ENCODE measurements around the gene BOLA1.
"Not testable (repeated sequence)": the region's sequence is repeated elsewhere in the genome, so short reads cannot be mapped to it uniquely, and the experiment has no call there.

Gene BOLA1

GRCh38 chr1:149932474-149932873 is 33.1 kb downstream of the BOLA1 start:
- FAIRE-seq, result no peak

GRCh38 chr1:149933208-149933607 is 33.8 kb downstream of the BOLA1 start:
- no peak for FAIRE-seq

GRCh38 chr1:149934356-149934755 is 35.0 kb downstream of the BOLA1 start:
- no peak for FAIRE-seq

DNA sequence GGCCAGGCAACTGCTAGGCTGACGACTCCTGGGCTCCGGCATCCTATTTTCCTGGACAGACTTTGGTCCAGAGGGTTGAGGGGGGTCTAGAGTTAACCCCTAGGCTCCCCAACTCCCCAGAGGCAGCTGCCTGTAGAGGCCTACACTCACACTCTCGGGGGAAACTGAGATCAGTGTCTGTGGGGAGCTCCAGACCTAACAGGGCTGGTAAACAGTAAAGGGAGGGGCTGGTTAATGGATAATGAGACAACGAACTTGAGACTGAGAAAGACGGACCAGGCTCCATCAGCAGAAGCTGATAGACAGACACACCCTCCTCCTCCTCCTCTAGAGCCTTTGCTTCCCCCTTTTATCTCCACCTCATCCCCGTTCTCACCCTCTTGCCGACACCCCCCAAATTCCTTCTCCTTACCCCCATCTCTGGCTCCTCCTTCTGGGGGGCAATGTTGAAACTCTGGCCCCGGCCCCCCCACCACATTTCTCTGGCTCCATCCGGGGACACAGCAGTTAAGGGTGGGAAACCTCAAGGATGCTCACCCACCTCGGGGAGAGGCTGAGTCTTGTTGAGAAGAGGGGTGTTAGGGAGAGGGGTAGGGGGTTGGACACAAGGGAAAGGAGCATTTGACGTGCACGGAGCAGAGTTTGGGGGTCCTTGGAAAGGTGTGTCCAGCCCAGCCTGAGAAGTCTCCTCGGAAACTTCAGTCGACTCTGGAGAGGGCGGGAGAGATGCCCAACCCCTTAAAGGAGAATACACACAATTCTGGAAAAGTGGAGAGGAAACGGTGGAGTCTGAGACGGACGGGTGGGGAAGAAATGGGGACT is 37.0 kb downstream of the BOLA1 start, which contains the start of gene MTMR11:
Gene MTMR11, minus strand, starts transcription at position 710 of the 822 bp plus-strand sequence. Its CDS starts 232 bp downstream, at position 478.
- FAIRE-seq, result no peak

DNA sequence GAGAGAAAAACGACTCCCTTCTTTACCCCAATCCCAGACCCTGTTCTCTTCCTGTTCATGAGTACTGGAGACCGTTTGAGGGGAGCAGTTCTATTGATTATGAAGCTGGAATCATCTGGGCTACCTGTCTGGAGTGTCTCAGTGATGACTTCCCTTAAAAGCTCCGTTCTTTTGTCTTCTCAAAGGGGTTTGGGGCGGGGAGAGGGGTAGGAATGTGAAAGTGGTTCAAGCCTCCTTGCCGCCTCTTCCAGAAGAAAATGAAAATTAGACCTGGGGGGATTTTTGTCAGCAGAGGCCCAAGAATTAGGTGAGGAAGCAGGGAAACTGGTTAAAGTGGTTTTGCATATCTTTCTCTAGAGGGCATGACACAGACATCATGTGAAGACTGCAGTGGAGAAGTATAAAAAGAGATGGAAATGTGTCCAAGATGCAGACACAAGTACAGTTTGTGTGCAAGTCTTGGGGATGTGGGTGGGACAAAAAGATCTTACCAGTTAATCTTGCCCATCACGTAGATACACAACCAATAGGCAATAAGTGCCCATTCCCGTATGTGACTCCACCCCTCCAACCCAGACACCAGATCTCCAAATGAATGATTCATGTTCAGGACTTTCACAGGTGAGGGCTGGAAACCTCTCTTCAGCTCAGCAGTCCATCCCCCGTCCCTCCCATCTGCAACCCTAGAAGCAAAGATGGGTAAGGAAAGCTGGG is 37.8 kb downstream of the BOLA1 start:
- no peak for FAIRE-seq

- no peak for FAIRE-seq
Measured at GRCh38 chr1:149937759-149938158, 38.4 kb downstream of the BOLA1 start.

DNA sequence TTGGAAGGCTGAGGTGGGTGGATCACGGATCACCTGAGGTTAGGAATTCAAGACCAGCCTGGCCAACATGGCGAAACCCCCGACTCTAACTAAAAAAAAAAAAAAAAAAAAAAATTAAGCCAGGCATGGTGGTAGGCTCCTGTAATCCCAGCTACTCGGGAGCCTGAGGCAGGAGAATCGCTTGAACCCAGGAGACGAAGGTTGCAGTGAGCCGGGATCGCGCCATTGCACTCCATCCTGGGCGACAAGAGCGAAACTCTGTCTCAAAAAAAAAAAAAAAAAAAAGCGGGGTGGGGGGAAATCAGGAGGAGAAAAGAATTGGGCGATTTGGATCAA is 39.3 kb downstream of the BOLA1 start:
- not testable (repeated sequence) for FAIRE-seq

- FAIRE-seq, result no peak
Measured at GRCh38 chr1:149940427-149940826, 41.1 kb downstream of the BOLA1 start.

- no peak for FAIRE-seq
Measured at GRCh38 chr1:149942207-149942606, 42.8 kb downstream of the BOLA1 start.

DNA sequence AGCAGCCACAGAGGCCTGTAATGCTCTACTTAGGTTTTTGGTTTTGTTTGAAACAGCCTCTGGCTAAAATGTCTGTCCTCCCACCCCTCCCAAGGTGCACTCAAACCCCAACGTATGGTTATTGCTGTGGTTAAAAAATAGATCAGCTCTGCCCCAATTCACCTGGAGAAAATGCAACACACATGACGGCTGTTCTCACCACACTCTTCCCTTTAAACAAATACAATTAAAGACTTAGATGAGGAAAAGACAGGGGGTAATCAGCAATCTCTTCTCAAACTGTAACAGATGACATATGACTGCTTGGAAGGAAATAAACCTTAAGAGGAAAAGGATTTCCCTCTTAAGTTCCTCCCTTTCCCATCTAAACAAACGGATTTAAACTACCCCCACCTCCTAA is 43.5 kb downstream of the BOLA1 start:
- no peak for FAIRE-seq

DNA sequence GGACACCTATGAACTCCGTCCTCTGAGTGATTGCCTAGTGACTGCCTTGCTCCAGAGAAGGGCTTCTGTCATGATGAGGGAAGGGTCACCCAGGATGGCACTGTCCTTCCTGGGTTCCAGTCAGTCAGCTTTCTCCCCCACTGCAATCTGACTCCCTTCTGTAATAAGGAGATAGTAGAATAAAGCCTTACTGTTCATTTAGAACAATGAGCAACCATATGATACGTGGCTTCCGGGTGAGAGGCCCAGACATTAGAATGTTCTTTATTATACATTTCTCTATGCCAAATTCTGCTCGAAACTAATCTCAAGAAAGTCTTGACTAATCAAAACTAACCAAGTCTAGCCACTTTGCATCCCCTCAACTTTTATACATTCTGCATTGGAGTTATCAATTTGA is 45.8 kb downstream of the BOLA1 start:
- FAIRE-seq, result no peak

- no peak for FAIRE-seq
Measured at GRCh38 chr1:149949911-149950310, 50.5 kb downstream of the BOLA1 start.

All from colon (tissue), 2 donors.